IMR-90 (cell line): Measurements from ENCODE around the gene AXIN2. TPM values are rescaled to one million over a fixed set of nuclear protein-coding genes. Genes with fewer than 3 reads are reported as not detected.

Experiments
- ATAC-seq: fragments of 200-7000 bp; cut with Tn5 transposase; 2 replicates; pipeline ENCODE4 v1.9.1; 2020; ENCODE audit warnings: low read depth, mild to moderate bottlenecking, moderate library complexity
- BruUV-seq: library from RNA; stranded (reverse); fragments of 400-500 nt; replicated peaks from 2 replicates; lab custom pipeline; 2021; lab: Mats Ljungman, UMichigan
- CTCF ChIA-PET: fragments of 300-600 bp; formaldehyde crosslinking; extraction: SDS; loops from one replicate; lab custom pipeline; 2021; ENCODE audit warnings: antibody characterized with exemption; lab: Yijun Ruan, JAX
- POLR2A ChIA-PET: fragments of 300-600 bp; sonication (Branson Sonifier 250); formaldehyde crosslinking; loops from one replicate; lab custom pipeline; 2022; ENCODE audit warnings: antibody characterized with exemption; ENCODE audit not compliant: unreplicated experiment; lab: Charles Lee
- DNase-seq: peaks from one replicate; pipeline ENCODE4 v3.0.0; 2013
- H2AFZ ChIP-seq: replicated peaks from 2 replicates; pipeline ENCODE3; 2013; ENCODE audit warnings: low read length, mild to moderate bottlenecking; ENCODE audit not compliant: poor library complexity
- H2AK5ac ChIP-seq: 2 replicates; pipeline ENCODE4 v1.6.1; 2013; ENCODE audit warnings: low read depth, low read length, inconsistent platforms
- H2AK9ac ChIP-seq: replicated peaks from 2 replicates; pipeline ENCODE3; 2013; ENCODE audit warnings: mild to moderate bottlenecking, low read depth, low read length, moderate library complexity; ENCODE audit not compliant: poor library complexity
- H2BK120ac ChIP-seq: 2 replicates; pipeline ENCODE4 v1.6.1; 2013; ENCODE audit warnings: low read depth, low read length, inconsistent platforms
- H2BK15ac ChIP-seq: 3 replicates; pipeline ENCODE4 v1.6.1; 2013; ENCODE audit warnings: low read depth, low read length, inconsistent platforms
- H2BK20ac ChIP-seq: 2 replicates; pipeline ENCODE4 v1.6.1; 2013; ENCODE audit warnings: low read depth, mild to moderate bottlenecking, inconsistent platforms, low read length, moderate library complexity
- H2BK5ac ChIP-seq: 2 replicates; pipeline ENCODE4 v1.6.1; 2013; ENCODE audit warnings: mild to moderate bottlenecking, low read depth, low read length, inconsistent platforms; ENCODE audit not compliant: poor library complexity, severe bottlenecking
- H3K14ac ChIP-seq: replicated peaks from 2 replicates; pipeline ENCODE4 v1.6.1; 2013; ENCODE audit warnings: low read depth, low read length, inconsistent platforms
- H3K18ac ChIP-seq: 2 replicates; pipeline ENCODE4 v1.6.1; 2013; ENCODE audit warnings: low read depth, low read length, control low read depth
- H3K23ac ChIP-seq: 2 replicates; pipeline ENCODE4 v1.6.1; 2013; ENCODE audit warnings: low read depth, low read length, inconsistent platforms
- H3K27ac ChIP-seq: 2 replicates; pipeline ENCODE4 v1.5.1; 2013; ENCODE audit warnings: mild to moderate bottlenecking, control low read depth, low read length; ENCODE audit not compliant: insufficient read depth
- H3K27me3 ChIP-seq: 2 replicates; pipeline ENCODE4 v1.6.1; 2013; ENCODE audit warnings: low read length; ENCODE audit not compliant: control insufficient read depth, insufficient read depth
- H3K36me3 ChIP-seq: 2 replicates; pipeline ENCODE4 v1.6.1; 2013; ENCODE audit warnings: low read length, mixed read lengths; ENCODE audit not compliant: control insufficient read depth, insufficient read depth
- H3K4ac ChIP-seq: 2 replicates; pipeline ENCODE4 v1.6.1; 2013; ENCODE audit warnings: low read depth, low read length, inconsistent platforms
- H3K4me1 ChIP-seq: 2 replicates; pipeline ENCODE4 v1.6.1; 2013; ENCODE audit warnings: low read length, mixed read lengths; ENCODE audit not compliant: control insufficient read depth, insufficient read depth
- H3K4me2 ChIP-seq: 2 replicates; pipeline ENCODE4 v1.6.1; 2013; ENCODE audit warnings: low read depth, mild to moderate bottlenecking, control low read depth, low read length, moderate library complexity
- H3K4me3 ChIP-seq: 2 replicates; pipeline ENCODE4 v1.5.1; 2013; ENCODE audit warnings: low read depth, mild to moderate bottlenecking, control low read depth, low read length, moderate library complexity; ENCODE audit not compliant: insufficient read depth
- H3K56ac ChIP-seq: 2 replicates; pipeline ENCODE4 v1.6.1; 2013; ENCODE audit warnings: low read length, inconsistent platforms; ENCODE audit not compliant: insufficient read depth; ENCODE audit errors: extremely low read depth
- H3K79me1 ChIP-seq, 2 experiments: 2 replicates each; pipeline ENCODE4 v1.6.1; 2013; ENCODE audit warnings: low read length in 2 of 2, inconsistent platforms in 1 of 2, low read depth in 1 of 2
- H3K9ac ChIP-seq: 2 replicates; pipeline ENCODE4 v1.6.1; 2013; ENCODE audit warnings: low read depth, low read length, control low read depth
- H3K9me1 ChIP-seq: 2 replicates; pipeline ENCODE4 v1.6.1; 2013; ENCODE audit warnings: low read length, inconsistent platforms; ENCODE audit not compliant: insufficient read depth
- H3K9me3 ChIP-seq: 2 replicates; pipeline ENCODE4 v1.6.1; 2013; ENCODE audit warnings: low read length; ENCODE audit not compliant: control insufficient read depth, insufficient read depth
- H4K20me1 ChIP-seq: 2 replicates; pipeline ENCODE4 v1.6.1; 2013; ENCODE audit warnings: low read length, inconsistent platforms; ENCODE audit not compliant: insufficient read depth
- H4K5ac ChIP-seq: 2 replicates; pipeline ENCODE4 v1.6.1; 2013; ENCODE audit warnings: mild to moderate bottlenecking, low read depth, low read length, control low read depth
- H4K8ac ChIP-seq, 2 experiments: 2 replicates each; pipeline ENCODE4 v1.6.1; 2013; ENCODE audit warnings: low read depth in 2 of 2, low read length in 2 of 2, control low read depth in 1 of 2, inconsistent platforms in 1 of 2
- H4K91ac ChIP-seq: 2 replicates; pipeline ENCODE4 v1.6.1; 2013; ENCODE audit warnings: low read depth, low read length, inconsistent platforms; ENCODE audit not compliant: insufficient read depth
- BHLHE40 ChIP-seq: fragments of 150-350 bp; IDR thresholded peaks from 2 replicates; pipeline ENCODE4 v1.6.1; 2016; ENCODE audit warnings: mild to moderate bottlenecking, low read depth, low read length
- CTCF ChIP-seq: conservative IDR thresholded peaks from 2 replicates; pipeline ENCODE4 v1.5.1; 2012; ENCODE audit warnings: mild to moderate bottlenecking, low read depth, low read length, improper control_type of control experiment
- MAFK ChIP-seq: IDR thresholded peaks from 2 replicates; pipeline ENCODE4 v1.6.1; 2012; ENCODE audit warnings: low read depth, low read length, improper control_type of control experiment
- MAZ ChIP-seq: IDR thresholded peaks from 2 replicates; pipeline ENCODE4 v1.6.1; 2012; ENCODE audit warnings: low read depth, mild to moderate bottlenecking, low read length, improper control_type of control experiment, moderate library complexity, borderline replicate concordance
- RAD21 ChIP-seq: IDR thresholded peaks from 2 replicates; pipeline ENCODE4 v1.6.1; 2012; ENCODE audit warnings: low read length, improper control_type of control experiment
- RFX5 ChIP-seq: IDR thresholded peaks from 2 replicates; pipeline ENCODE4 v1.8.0; 2012; ENCODE audit warnings: low read depth, mild to moderate bottlenecking, low read length, moderate library complexity
- SMC3 ChIP-seq: fragments of 150-350 bp; IDR thresholded peaks from 2 replicates; pipeline ENCODE4 v1.6.1; 2016; ENCODE audit warnings: low read depth, mild to moderate bottlenecking, antibody characterized with exemption, low read length, moderate library complexity
- USF2 ChIP-seq: fragments of 150-350 bp; IDR thresholded peaks from 2 replicates; pipeline ENCODE4 v1.6.1; 2017; ENCODE audit warnings: mild to moderate bottlenecking, antibody characterized with exemption, low read length, low read depth
- WGBS, 2 experiments: methylation state at CpG; one replicate each; pipeline versions ENCODE4 v1.1.5 to v1.1.7; 2013; ENCODE audit warnings: missing lambda C conversion rate in 2 of 2; ENCODE audit not compliant: insufficient read length in 1 of 2; ENCODE audit errors: extremely low coverage in 2 of 2; 5-methylcytosine and 5-hydroxymethylcytosine counted together
- dilution Hi-C: fragments of 300-500 bp; cut with HindIII; formaldehyde crosslinking; loops from one replicate; pipeline ENCODE4 v1.14.3; 2018; ENCODE audit warnings: low sequenced_read_pairs; ENCODE audit not compliant: unreplicated experiment
- in situ Hi-C: fragments of 300-500 bp; cut with MboI; formaldehyde crosslinking; loops from 3 replicates; pipeline ENCODE4 v1.14.3; 2019; ENCODE audit warnings: low sequenced_read_pairs, inconsistent platforms, mixed read lengths
- intact Hi-C: fragments of 100-400 bp; cut with micrococcal nuclease; formaldehyde crosslinking; loops from 2 replicates; pipeline ENCODE4 v1.10.0; 2022
- polyA plus RNA-seq, 3 experiments: library from polyadenylated mRNA; depleted of rRNA; stranded (reverse); fragments of >200 nt; gene quantifications; 2 replicates each; pipeline ENCODE4 v1.2.3, GENCODE V29; 2012; ENCODE audit warnings: low replicate concordance in 1 of 3
- total RNA-seq: library from RNA; depleted of rRNA; stranded (reverse); fragments of >200 nt; gene quantifications from 2 replicates; pipeline ENCODE4 v1.2.3, GENCODE V29; 2012

The AXIN2 gene
- total and polyA plus RNA-seq, 2 of the 4 experiments (the other 2 are of a cell fraction): 0.91 to 1.8 TPM

- H2BK120ac ChIP-seq: no peak overlapping the region
- H3K56ac ChIP-seq: no peak overlapping the region
- H3K14ac ChIP-seq: no peak overlapping the region
- WGBS, 2 experiments: 60% methylated on average over 5 of the region's 17 CpGs; no CpG with 5 or more reads in 1 of the 2 experiments
- H2AFZ ChIP-seq: no peak overlapping the region
- no TSS peak for BruUV-seq
- H3K27ac ChIP-seq: no peak overlapping the region
- no peak overlapping the region for H4K91ac ChIP-seq
- H3K4me3 ChIP-seq: no peak overlapping the region
- peaks cover 17% of the 10 kb centered on the region for H3K4me1 ChIP-seq
- H2BK15ac ChIP-seq: no peak overlapping the region
- POLR2A ChIA-PET: no interaction called here
- H4K20me1 ChIP-seq: peaks cover 30% of the 10 kb centered on the region; the same call in 1 of the 2 replicates
- H3K9me3 ChIP-seq: no peaks in the 10 kb centered on the region
- peak; percentile 60 for TF ChIP-seq RAD21
- TF ChIP-seq MAZ: no peak
- no peak for TF ChIP-seq BHLHE40
- TF ChIP-seq CTCF: peak; percentile 62
- TF ChIP-seq MAFK: no peak
- TF ChIP-seq USF2: no peak
- no peak for TF ChIP-seq RFX5
- peak; percentile 65 for TF ChIP-seq SMC3
- H2AK9ac ChIP-seq: no peak overlapping the region
- ATAC-seq (no peak), DNase-seq (peak; percentile 50)
- peak overlapping the region; percentile 47; the same call in 1 of the 2 replicates for H2AK5ac ChIP-seq
- CTCF ChIA-PET: interaction anchor here (3.1 kb wide), 1 partner anchor 261 kb away, joined by 9 read pairs; no protein-coding TSS in a partner anchor
- intact Hi-C loops: loop anchor here (1.0 to 5.0 kb wide), 3 partner anchors 99 to 279 kb away; no protein-coding TSS in a partner anchor
- H3K23ac ChIP-seq: no peak overlapping the region
- no peak overlapping the region for H3K4ac ChIP-seq
- H3K18ac ChIP-seq: no peak overlapping the region
- in situ Hi-C loops: loop anchor here (5.0 to 25.0 kb wide), 2 partner anchors 264 to 606 kb away; no protein-coding TSS in a partner anchor
- H2BK20ac ChIP-seq: no peak overlapping the region
- H3K9ac ChIP-seq: no peak overlapping the region
- H2BK5ac ChIP-seq: no peak overlapping the region
- no peak overlapping the region for H4K8ac ChIP-seq
- peaks cover 15% of the 10 kb centered on the region for H3K27me3 ChIP-seq
- peaks cover 0 to 4% of the 10 kb centered on the region in 2 experiments; a peak in 1 of 4 replicates for H3K79me1 ChIP-seq
- peaks cover 3% of the 10 kb centered on the region; the same call in 1 of the 2 replicates for H3K9me1 ChIP-seq
- dilution Hi-C loops: no loop called here
- H3K36me3 ChIP-seq: peaks cover 10% of the 10 kb centered on the region; the same call in 1 of the 2 replicates
- H4K5ac ChIP-seq: no peak overlapping the region
- no peak overlapping the region for H3K4me2 ChIP-seq
These were observed 5.2 kb downstream of the AXIN2 start for GRCh38 chr17:65556014-65556909.
